Tibial artery (tissue), 4 donors: ENCODE data around the gene CEACAM19.

Experiments used
- DNase-seq, 2 donors: peaks; one replicate each; pipeline ENCODE4 v3.0.0-alpha.2; 2019
- H3K27ac ChIP-seq, 2 donors: fragments of 200-600 bp; sonication (generic) in 1 of 2; 1 replicate in 1 of 2; 2 replicates in 1 of 2; pipeline ENCODE4 v1.5.1; 2018 to 2019; ENCODE audit warnings: mild to moderate bottlenecking in 1 of 2
- H3K27me3 ChIP-seq, 2 donors: fragments of 200-600 bp; sonication (generic) in 1 of 2; one replicate each; pipeline versions ENCODE4 v1.5.1 to v1.6.0; 2016 to 2019
- H3K36me3 ChIP-seq, 3 donors: fragments of 200-600 bp; sonication (generic) in 2 of 3; one replicate each; pipeline ENCODE4 v1.5.1; 2016 to 2019; ENCODE audit warnings: mild to moderate bottlenecking in 2 of 3
- H3K4me1 ChIP-seq, 4 donors: fragments of 200-600 bp; sonication (generic) in 2 of 4; 1 replicate in 3 of 4; 2 replicates in 1 of 4; pipeline ENCODE4 v1.5.1; 2016 to 2019
- H3K4me3 ChIP-seq, 2 donors: fragments of 200-600 bp; sonication (generic) in 1 of 2; 1 replicate in 1 of 2; 2 replicates in 1 of 2; pipeline ENCODE4 v1.5.1; 2018 to 2019; ENCODE audit warnings: mild to moderate bottlenecking in 2 of 2
- H3K9me3 ChIP-seq, 3 donors: fragments of 200-600 bp; sonication (generic) in 1 of 3; one replicate each; pipeline ENCODE4 v1.5.1; 2016 to 2019
- CTCF ChIP-seq, 2 experiments: fragments of 200-600 bp in 1 of 2; fragments of 450-650 bp in 1 of 2; IDR thresholded peaks; one replicate each; pipeline ENCODE4 v1.5.1; 2017 to 2019; ENCODE audit warnings: antibody characterized with exemption in 2 of 2, mild to moderate bottlenecking in 1 of 2, moderate library complexity in 1 of 2
- intact Hi-C: fragments of 100-400 bp; cut with DNase I; formaldehyde crosslinking; loops from one replicate; pipeline ENCODE4 v1.15.0; 2023; ENCODE audit warnings: low total_unique reads

The CEACAM19 gene

GRCh38 chr19:44686896-44687295 is 15.6 kb downstream of the CEACAM19 start:
- Histone ChIP-seq H3K4me1 (peaks cover 0 to 6% (median 2%) of the 10 kb centered on the region in 4 donors), H3K27me3 (no peaks in the 10 kb centered on the region)

GRCh38 chr19:44687888-44688287 is 16.6 kb downstream of the CEACAM19 start:
- no peaks in the 10 kb centered on the region for H3K9me3 ChIP-seq
- H3K27me3 ChIP-seq, result no peaks in the 10 kb centered on the region
- DNase-seq, result no peak
- TF ChIP-seq CTCF (IDR thresholded peaks at IDR 0.05), result no peak
- H3K4me1 ChIP-seq, result peaks cover 0 to 11% (median 8%) of the 10 kb centered on the region in 4 donors
- intact Hi-C loops, result no loop called here
- peaks cover 0 to 8% (median 5%) of the 10 kb centered on the region in 3 donors for H3K36me3 ChIP-seq
- H3K4me3 ChIP-seq, result no peak overlapping the region
- no peak overlapping the region for H3K27ac ChIP-seq

More at GRCh38 chr19:44686896-44687295, 15.6 kb downstream of the CEACAM19 start:
- Histone ChIP-seq H3K9me3 (no peaks in the 10 kb centered on the region), H3K4me3 (no peak overlapping the region), H3K27ac (no peak overlapping the region), H3K36me3 (peaks cover 0 to 14% (median 5%) of the 10 kb centered on the region in 3 donors)
- intact Hi-C loops, result no loop called here
- DNase-seq, result no peak
- TF ChIP-seq CTCF (IDR thresholded peaks at IDR 0.05), result no peak

GRCh38 chr19:44689290-44690130 is 18.2 kb downstream of the CEACAM19 start:
- peak; percentile 81 to 92 for TF ChIP-seq CTCF (IDR thresholded peaks at IDR 0.05)
- Histone ChIP-seq H3K9me3 (no peaks in the 10 kb centered on the region), H3K4me1 (peaks cover 0 to 11% (median 8%) of the 10 kb centered on the region in 4 donors), H3K27ac (no peak overlapping the region), H3K4me3 (no peak overlapping the region), H3K36me3 (no peaks in the 10 kb centered on the region), H3K27me3 (no peaks in the 10 kb centered on the region)
- intact Hi-C loops, result no loop called here
- peak; percentile 69 to 79 for DNase-seq

GRCh38 chr19:44690131-44690440 is 18.8 kb downstream of the CEACAM19 start:
- H3K4me1 ChIP-seq, result peaks cover 0 to 11% (median 8%) of the 10 kb centered on the region in 4 donors
- H3K9me3 ChIP-seq, result no peaks in the 10 kb centered on the region
- no peak for DNase-seq
- H3K27ac ChIP-seq, result no peak overlapping the region
- intact Hi-C loops, result no loop called here
- TF ChIP-seq CTCF (IDR thresholded peaks at IDR 0.05), result no peak
- no peak overlapping the region for H3K4me3 ChIP-seq
- H3K27me3 ChIP-seq, result no peaks in the 10 kb centered on the region
- H3K36me3 ChIP-seq, result no peaks in the 10 kb centered on the region

GRCh38 chr19:44692379-44692721 is 21.1 kb downstream of the CEACAM19 start:
- Histone ChIP-seq H3K27me3 (no peaks in the 10 kb centered on the region), H3K4me1 (peaks cover 0 to 11% (median 8%) of the 10 kb centered on the region in 4 donors), H3K9me3 (no peaks in the 10 kb centered on the region), H3K4me3 (no peak overlapping the region), H3K27ac (no peak overlapping the region), H3K36me3 (no peaks in the 10 kb centered on the region)
- TF ChIP-seq CTCF (IDR thresholded peaks at IDR 0.05), result no peak
- intact Hi-C loops, result no loop called here
- DNase-seq, result no peak
